ENCODE data around the gene MYO5A.
"Not testable (repeated sequence)": the region's sequence is repeated elsewhere in the genome, so short reads cannot be mapped to it uniquely, and the experiment has no call there.

The MYO5A gene

DNA sequence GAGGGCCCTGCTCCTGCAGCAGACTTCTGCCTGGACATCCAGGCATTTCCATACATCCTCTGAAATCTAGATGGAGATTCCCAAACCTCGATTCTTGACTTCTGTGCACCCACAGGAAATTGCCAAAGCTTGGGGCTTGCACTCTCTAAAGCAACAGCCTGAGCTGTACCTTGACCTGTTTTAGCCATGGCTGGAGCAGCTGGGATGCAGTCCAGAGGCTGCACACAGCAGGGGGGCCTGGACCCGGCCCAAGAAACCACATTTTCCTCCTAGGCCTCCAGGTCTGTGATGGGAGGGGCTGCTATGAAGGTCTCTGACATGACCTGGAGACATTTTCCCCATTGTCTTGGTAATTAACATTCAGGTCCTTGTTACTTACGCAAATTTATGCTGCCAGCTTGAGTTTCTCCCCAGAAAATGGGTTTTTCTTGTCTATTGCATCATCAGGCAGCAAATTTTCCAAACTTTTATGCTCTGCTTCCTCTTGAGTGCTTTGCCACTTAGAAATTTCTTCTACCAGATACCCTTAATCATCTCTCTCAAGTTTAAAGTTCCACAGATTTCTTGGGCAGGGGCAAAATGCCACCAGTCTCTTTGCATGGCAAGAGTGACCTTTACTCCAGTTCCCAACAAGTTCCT is 11.8 kb upstream of the MYO5A start:
- DNase-seq: no peak

- DNase-seq: no peak
Measured at GRCh38 chr15:52537459-52537858, 8.8 kb upstream of the MYO5A start.

DNA sequence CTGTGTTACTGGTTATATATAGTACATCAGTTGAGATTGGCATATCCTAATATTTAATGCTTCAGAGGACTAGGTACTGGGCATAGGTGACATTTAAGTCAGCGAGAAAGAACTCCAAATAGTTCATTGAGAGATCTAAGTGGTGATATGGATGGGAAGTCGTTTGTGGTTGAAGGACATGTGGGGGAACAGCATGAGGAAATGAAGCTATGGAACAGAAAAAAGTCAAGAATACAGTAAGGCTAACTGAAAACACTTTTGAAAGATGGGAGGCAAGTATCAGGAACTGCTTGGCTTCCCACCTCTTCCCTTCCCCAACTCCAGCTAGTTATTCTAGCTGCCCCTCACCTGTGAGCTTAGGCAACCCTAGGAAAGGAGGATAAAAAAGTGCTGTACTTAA is 3.7 kb upstream of the MYO5A start:
- no peak for DNase-seq

- DNase-seq: no peak
Measured at GRCh38 chr15:52529940-52530339, 1.3 kb upstream of the MYO5A start.

DNA sequence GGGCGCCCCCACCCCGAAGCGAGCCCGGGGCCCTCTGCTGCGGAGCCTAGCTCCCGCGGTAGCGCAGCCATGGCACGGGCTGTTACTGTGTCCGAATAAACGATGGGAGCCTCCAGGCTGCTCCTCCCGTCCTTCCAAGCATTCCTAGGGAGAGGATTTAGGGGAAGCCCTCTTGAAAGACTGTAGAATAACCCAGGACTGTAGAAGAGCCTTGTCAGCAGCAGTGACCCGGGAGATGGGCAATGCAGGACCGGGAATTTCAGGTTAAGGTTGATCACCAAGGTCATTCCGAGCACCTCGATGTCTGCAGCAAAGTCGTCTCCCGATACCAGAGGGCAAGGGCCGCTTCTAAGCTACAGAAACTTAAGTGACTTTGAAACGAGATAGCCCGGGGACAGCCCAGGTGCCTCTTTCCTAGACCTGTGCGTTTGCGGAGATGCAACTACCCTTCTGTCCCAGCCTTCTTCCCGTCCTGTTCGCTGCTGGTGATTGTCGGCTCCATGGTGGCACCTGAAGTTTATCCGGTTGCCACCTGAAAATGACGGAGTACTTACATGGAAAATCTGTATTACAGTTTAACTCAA is 753 bp upstream of the MYO5A start:
- DNase-seq: no peak

GRCh38 chr15:52527911-52528563 is 643 bp downstream of the MYO5A start:
- DNase-seq: no peak

DNA sequence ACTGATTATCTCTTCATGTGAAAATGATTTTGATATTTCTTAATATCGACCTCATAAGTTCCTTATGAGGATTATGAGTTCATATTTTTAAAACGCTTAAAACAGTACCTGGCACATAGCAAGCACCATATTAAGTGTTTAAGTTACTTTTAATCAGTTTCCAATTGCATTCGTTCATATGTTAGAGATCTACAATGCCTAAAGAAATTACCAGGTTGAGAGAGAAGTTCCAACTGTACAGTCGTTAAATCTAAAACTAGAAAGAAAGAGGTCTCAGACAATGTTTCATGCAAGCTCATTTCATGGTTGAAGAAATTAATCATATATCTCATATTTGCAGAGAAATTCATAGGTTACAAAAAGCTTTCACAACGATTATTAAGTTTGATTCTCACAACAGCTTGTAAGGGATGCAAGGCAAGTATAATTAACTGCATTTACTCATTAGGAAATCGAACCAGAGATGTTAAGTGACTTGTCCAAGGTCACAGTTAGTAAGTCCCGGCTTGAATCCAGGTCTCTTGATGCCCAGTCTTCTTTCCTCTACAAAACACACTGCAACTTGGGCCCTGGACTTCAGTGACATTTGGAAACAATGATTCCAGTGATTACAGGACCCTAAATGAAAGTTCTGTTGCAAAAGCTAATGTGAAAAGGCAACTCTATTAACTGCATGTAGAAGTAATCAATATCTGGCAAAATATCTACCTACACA is 1.3 kb downstream of the MYO5A start:
- no peak for DNase-seq

DNA sequence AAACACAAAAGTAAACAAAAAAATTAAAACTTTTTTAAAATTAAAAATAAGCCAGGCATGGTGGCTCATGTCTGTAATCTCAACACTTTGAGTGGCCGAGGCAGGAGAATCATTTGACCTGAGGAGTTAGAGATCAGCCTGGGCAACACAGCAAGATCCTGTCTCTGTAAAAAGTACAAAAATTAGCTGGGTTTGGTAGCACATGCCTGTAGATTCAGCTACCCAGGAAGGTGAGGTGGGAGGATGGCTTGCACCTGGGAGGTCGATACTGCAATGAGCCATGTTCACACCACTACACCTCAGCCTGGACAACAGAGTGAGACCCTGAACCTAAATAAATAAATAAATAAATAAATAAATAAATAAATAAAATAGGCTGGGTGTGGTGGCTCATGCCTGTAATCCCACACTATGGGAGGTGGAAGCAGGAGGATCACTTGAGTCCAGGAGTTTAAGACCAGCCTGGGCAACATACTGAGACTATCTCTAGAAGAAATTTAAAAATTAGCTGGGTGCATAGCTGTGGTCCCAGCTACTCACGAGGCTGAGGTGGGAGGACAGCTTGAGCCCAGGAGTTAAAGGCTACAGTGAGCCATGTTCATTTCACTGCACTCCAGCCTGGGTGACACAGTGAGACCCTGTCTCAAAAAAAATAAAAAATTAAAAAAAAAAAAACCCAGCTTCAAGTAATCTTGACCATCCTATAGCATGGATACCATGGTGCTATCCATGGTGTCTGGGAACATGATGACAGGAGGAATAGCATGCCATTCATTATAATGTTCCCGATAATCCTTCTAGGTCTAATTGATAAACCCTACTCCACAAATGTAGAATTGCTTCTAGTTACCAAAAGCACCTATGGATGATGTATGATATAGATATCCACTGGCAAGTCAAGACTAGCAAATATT is 4.2 kb downstream of the MYO5A start:
- DNase-seq: no peak

DNA sequence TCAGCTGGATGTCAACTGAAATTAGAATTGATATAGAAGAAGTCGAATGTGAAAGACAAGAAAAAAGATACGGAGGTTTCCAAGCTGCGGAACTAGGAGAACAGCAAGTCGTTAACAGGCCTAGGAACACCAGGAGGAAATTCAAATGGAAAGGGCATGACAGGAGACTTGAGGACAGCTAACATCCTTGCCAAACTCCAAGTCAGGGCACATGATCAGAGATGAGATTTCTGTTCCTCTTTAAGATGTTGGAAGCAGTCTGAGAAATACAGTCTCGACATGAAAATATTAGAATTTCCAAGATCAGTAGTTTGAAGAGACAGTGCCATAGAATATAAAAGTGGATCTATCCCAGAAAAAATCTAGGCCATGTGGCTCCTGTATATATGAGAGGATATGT is 5.0 kb downstream of the MYO5A start:
- no peak for DNase-seq

DNA sequence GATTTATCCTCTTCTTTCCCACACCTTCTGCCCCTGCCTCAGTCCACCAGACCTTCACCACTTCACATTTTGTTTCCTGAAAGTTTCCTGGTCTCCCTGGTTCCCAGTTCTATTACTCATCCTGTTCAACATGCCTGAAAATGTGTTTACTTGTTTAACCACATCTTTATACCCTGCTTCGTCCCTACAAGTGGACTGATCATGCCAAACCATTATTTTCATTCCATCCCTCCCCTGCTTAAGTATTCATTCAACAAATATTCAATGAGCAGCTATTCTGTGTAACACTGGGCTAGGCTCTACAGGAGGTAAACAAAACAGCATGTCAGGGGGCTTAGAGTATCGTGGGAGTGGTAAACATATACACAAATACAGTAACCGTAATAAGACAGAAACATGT is 5.5 kb downstream of the MYO5A start:
- no peak for DNase-seq

DNA sequence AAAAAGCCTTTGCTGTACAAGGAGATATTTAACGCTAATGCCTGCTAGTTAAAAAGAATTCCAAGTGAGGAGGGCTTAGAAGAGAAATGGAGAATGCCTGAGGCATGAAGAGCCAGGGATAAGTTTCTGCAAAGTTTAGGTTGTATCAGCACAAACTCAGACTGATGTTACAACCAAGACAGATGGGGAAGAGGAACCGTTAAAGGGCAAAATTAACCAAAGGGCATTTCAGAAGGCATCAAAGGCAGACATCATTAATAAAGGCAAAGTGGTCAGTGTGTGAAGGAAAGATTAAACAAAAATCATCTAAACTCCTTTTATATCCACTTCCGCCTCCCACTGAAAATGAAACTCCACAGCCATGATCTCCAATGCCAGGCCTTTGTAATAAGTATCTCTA is 7.0 kb downstream of the MYO5A start:
- DNase-seq: no peak

DNA sequence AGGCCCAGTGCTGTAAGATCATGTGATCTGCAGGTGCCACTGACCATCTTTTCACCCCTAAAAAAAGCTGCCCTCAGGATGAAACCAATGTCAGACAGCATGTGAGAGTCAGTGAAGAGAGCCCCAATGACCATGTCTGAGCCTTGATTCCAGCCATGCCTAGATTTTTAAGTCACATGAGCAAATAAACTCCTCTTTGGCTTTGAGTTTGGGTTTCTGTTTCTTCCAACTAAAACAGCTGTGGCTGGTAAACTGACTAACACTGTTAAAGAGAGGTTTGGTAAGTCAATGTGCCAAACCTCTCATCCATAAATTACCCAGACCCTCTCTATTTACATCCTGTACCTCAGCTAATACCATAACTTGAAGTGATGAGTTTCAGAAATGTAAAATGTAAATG is 8.3 kb downstream of the MYO5A start:
- DNase-seq: no peak

DNA sequence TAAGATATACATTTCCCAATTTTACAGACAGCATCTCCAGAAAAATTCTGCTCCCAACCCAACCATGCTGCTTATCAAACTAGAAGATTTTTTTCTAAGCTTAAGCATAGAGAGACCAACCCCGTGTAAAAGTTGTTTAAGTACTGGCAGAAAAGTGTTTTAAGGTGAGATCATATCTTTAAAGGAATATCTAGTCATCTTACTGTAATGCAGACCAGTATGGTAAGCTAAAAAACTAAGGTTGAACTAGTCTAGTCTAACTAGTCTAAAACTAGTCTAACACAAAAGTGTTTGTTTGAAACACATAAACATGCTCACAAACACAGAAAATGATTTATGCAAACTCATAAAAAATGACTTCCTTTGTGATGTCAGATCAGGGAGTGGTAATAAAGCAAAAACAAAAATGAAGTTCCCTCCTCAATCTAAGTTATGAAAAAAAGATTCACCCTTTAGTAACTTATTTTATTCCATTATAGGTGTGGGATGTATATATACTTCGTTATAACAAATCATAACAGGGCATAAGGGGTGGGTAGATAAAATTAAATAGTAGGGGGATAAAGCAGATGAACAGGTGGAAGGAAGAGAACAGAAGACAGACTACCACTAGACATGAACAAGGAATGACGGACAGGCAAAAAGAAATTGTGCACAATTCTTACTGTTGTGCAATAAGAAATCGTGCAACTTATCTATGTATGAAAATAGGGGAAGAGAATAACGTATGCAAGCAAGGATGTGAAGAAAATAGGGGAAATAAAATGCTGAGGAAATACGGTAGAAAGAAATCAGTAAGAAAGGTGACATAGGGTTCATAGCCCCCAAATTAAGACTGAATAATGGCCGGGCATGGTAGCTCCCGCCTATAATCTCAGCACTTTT is 10.0 kb downstream of the MYO5A start:
- DNase-seq: no peak

DNA sequence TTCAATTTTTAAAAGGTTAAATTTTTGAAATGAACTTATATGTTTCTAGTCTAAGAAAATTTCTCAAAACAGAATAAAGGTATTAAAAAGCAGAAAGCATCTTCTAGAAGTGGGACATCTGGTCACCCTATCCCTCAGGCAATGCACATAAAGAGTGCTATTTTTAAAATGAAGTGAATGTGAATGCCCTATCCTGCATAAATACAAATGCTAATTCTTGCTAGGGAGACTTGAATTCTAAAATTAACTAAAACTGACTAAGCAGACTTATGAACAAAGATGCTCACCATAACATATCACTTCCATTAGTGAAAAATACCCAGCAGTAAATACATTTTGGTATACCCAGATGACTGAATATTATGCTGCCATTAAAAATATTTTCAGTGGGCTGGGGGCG is 11.7 kb downstream of the MYO5A start:
- no peak for DNase-seq

- DNase-seq: no peak
Measured at GRCh38 chr15:52515343-52515742, 13.3 kb downstream of the MYO5A start.

GRCh38 chr15:52514482-52514881 is 14.2 kb downstream of the MYO5A start:
- no peak for DNase-seq

- not testable (repeated sequence) for DNase-seq
Measured at GRCh38 chr15:52512869-52513268, 15.8 kb downstream of the MYO5A start.

DNA sequence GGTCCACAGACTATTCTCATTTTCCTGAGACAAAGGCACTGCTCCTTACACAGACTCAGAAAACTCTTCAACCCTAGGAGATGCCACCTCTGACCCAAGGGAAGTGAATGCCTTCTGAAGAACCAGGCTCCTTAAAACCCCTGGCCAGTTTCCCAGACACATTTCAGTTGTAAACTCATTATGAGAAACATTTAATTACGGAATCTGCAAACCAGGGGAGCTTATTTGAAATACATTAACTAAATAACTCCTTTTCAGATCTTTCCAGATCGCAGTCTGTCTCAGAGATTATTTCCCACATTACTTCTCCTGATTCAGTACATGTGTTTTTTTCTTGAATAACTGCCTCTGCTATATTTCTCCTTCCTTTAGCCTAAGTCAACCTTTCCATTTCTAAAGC is 17.6 kb downstream of the MYO5A start:
- DNase-seq: no peak

DNA sequence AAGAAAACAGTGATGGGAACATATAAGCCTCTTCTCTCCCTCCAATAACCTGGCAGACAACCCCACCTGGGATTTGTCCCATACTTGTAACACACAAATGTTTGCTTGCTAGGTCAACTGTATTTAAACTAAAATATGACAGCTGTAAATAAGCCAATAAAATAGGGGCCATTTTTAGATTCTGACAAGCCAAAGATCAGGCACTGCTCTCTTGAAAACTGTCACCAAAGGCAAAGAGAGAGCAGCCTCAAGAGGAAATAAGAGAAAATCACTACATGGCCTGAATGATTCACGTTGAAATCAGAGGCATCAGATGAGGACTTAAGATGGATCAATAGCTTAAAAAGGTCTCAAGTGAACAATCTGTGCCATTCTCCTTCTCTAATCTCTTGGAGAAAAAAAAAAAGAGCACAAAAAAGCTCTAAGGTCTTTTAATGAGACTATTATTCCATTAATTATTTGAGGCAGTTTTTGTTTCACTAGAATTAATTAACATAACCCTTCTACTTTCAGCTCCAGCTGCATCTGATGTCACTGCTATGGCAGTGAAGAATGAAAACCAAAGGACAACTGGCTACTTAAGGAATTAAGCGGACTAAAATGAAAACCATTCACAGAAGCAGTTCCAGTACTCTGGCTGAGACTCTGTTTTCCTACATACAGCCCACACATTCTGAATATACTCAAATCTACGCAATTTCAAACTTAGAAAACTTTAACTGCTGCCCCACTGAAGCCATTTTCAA is 19.0 kb downstream of the MYO5A start:
- no peak for DNase-seq

- DNase-seq: no peak
Measured at GRCh38 chr15:52506549-52506948, 22.1 kb downstream of the MYO5A start.

- no peak for DNase-seq
Measured at GRCh38 chr15:52505151-52505550, 23.5 kb downstream of the MYO5A start.

Measured in NCI-H446 treated with DMSO at 0.1 percent for 48 hours (cell line).